HG02642 (cell line): ENCODE results near the gene CDH22.

Experiments used
- ATAC-seq: cut with Tn5 transposase; IDR thresholded peaks from one replicate; pipeline ENCODE4 v1.9.1; 2021; ENCODE audit warnings: mild to moderate bottlenecking; ENCODE audit not compliant: unreplicated experiment, poor library complexity

Gene CDH22

GRCh38 chr20:46204594-46205186 is 103.6 kb downstream of the CDH22 start:
- no peak for ATAC-seq

- ATAC-seq: no peak
Measured at GRCh38 chr20:46203510-46203837, 104.8 kb downstream of the CDH22 start.

GRCh38 chr20:46202766-46203509 is 105.4 kb downstream of the CDH22 start:
- ATAC-seq: no peak

- no peak for ATAC-seq
Measured at GRCh38 chr20:46200582-46201570, 107.4 kb downstream of the CDH22 start.

- no peak for ATAC-seq
Measured at GRCh38 chr20:46199198-46199597, 109.1 kb downstream of the CDH22 start.

GRCh38 chr20:46196990-46197389 is 111.3 kb downstream of the CDH22 start:
- ATAC-seq: no peak

GRCh38 chr20:46195264-46196036 is 112.8 kb downstream of the CDH22 start:
- no peak for ATAC-seq

- ATAC-seq: no peak
Measured at GRCh38 chr20:46194409-46194808, 113.9 kb downstream of the CDH22 start.

- ATAC-seq: no peak
Measured at GRCh38 chr20:46192376-46192944, 115.8 kb downstream of the CDH22 start.

- no peak for ATAC-seq
Measured at GRCh38 chr20:46191611-46192010, 116.7 kb downstream of the CDH22 start.

GRCh38 chr20:46191168-46191540 is 117.1 kb downstream of the CDH22 start:
- no peak for ATAC-seq

GRCh38 chr20:46190478-46191167 is 117.7 kb downstream of the CDH22 start:
- ATAC-seq: no peak

- no peak for ATAC-seq
Measured at GRCh38 chr20:46188866-46189541, 119.3 kb downstream of the CDH22 start.

GRCh38 chr20:46186210-46186609 is 122.1 kb downstream of the CDH22 start:
- ATAC-seq: no peak

GRCh38 chr20:46185353-46185752 is 122.9 kb downstream of the CDH22 start:
- no peak for ATAC-seq

GRCh38 chr20:46183768-46184167 is 124.5 kb downstream of the CDH22 start:
- ATAC-seq: no peak

GRCh38 chr20:46182276-46183200 is 125.8 kb downstream of the CDH22 start:
- ATAC-seq: no peak

GRCh38 chr20:46179862-46180261 is 128.4 kb downstream of the CDH22 start:
- ATAC-seq: no peak
